Transverse colon (tissue), 4 donors: ENCODE measurements around the gene IFT172.

Experiments
- CTCF ChIP-seq, 5 experiments: fragments of 200-600 bp in 3 of 5; fragments of 450-650 bp in 2 of 5; sonication (generic) in 3 of 5; IDR thresholded peaks; 1 replicate in 2 of 5; 2 replicates in 3 of 5; pipeline ENCODE4 v1.5.1; 2016 to 2017; ENCODE audit warnings: antibody characterized with exemption in 5 of 5, inconsistent platforms in 3 of 5, mild to moderate bottlenecking in 2 of 5, moderate library complexity in 1 of 5
- POLR2A ChIP-seq: fragments of 450-650 bp; IDR thresholded peaks from one replicate; pipeline ENCODE4 v1.6.1; 2016; ENCODE audit warnings: antibody characterized with exemption, mild to moderate bottlenecking, moderate library complexity
- POLR2AphosphoS5 ChIP-seq, 3 donors: sonication (generic); formaldehyde crosslinking; IDR thresholded peaks; one replicate each; pipeline ENCODE4 v1.6.1; 2016; ENCODE audit warnings: antibody characterized with exemption in 3 of 3

- TF ChIP-seq CTCF (IDR thresholded peaks at IDR 0.05) (no peak), POLR2A (no peak), POLR2AphosphoS5 (IDR thresholded peaks at IDR 0.05) (no peak)
Measured at GRCh38 chr2:27416151-27416550, 73.4 kb downstream of the IFT172 start.
